Endothelial cell of umbilical vein (primary cell): ENCODE measurements around the gene GGNBP2. TPM values are rescaled to one million over a fixed set of nuclear protein-coding genes. Genes with fewer than 3 reads are reported as not detected.
A peak's percentile ranks its signal among the peaks of the same experiment; 100 is the strongest.

Experiments
- BruUV-seq: library from RNA; stranded (reverse); fragments of 400-500 nt; replicated peaks from 2 replicates; lab custom pipeline; 2021; lab: Mats Ljungman, UMichigan
- CTCF ChIA-PET: fragments of 300-600, 350-600 bp; sonication (Branson Sonifier 250); formaldehyde crosslinking; loops from one replicate; lab custom pipeline; 2021; ENCODE audit warnings: antibody characterized with exemption, inconsistent platforms; lab: Charles Lee
- POLR2A ChIA-PET: fragments of 300-600, 350-600 bp; sonication (Branson Sonifier 250); formaldehyde crosslinking; loops from one replicate; lab custom pipeline; 2021; ENCODE audit warnings: antibody characterized with exemption, inconsistent platforms; lab: Charles Lee
- DNase-seq: peaks from one replicate; pipeline ENCODE4 v3.0.0-alpha.2; 2011; ENCODE audit warnings: low read depth, low spot score
- FAIRE-seq: peaks from 2 replicates; lab custom pipeline; 2011; peaks lifted over from hg19 to GRCh38; lab: Jason Lieb, UNC
- H2AFZ ChIP-seq: 2 replicates; pipeline ENCODE4 v1.6.0; 2012; ENCODE audit warnings: low read depth, low read length, control low read depth, inconsistent platforms
- H3K27ac ChIP-seq: 2 replicates; pipeline ENCODE4 v1.5.1; 2011; ENCODE audit warnings: low read depth, mild to moderate bottlenecking, control low read depth, low read length, moderate library complexity; ENCODE audit not compliant: insufficient read depth
- H3K27me3 ChIP-seq, 2 experiments: 2 replicates each; pipeline versions ENCODE4 v1.6.0 to v1.6.1; 2011; ENCODE audit warnings: low read length in 2 of 2, mixed read lengths in 1 of 2; ENCODE audit not compliant: control insufficient read depth in 2 of 2, insufficient read depth in 2 of 2
- H3K36me3 ChIP-seq, 2 experiments: 2 replicates in 1 of 2; 3 replicates in 1 of 2; pipeline ENCODE4 v1.5.1; 2011; ENCODE audit warnings: low read length in 2 of 2, mild to moderate bottlenecking in 1 of 2, moderate library complexity in 1 of 2; ENCODE audit not compliant: control insufficient read depth in 2 of 2, insufficient read depth in 2 of 2; ENCODE audit errors: extremely low read depth in 1 of 2
- H3K4me1 ChIP-seq: 3 replicates; pipeline ENCODE4 v1.5.1; 2011; ENCODE audit warnings: mild to moderate bottlenecking, low read length; ENCODE audit not compliant: control insufficient read depth, insufficient read depth; ENCODE audit errors: extremely low read depth
- H3K4me2 ChIP-seq: 2 replicates; pipeline ENCODE4 v1.6.1; 2011; ENCODE audit warnings: low read length, control low read depth, mixed read lengths; ENCODE audit not compliant: insufficient read depth
- H3K4me3 ChIP-seq, 3 experiments: fragments of 200-600 bp in 1 of 3; sonication (generic), shearing (Covaris generic) in 1 of 3; replicated peaks in 1 of 3; 2 replicates each; pipeline ENCODE4 v1.5.1; 2011 to 2016; ENCODE audit warnings: control low read depth in 3 of 3, low read length in 3 of 3, mild to moderate bottlenecking in 2 of 3, inconsistent platforms in 1 of 3, low read depth in 1 of 3, moderate library complexity in 1 of 3; ENCODE audit not compliant: insufficient read depth in 1 of 3
- H3K79me2 ChIP-seq: 2 replicates; pipeline ENCODE4 v1.6.0; 2012; ENCODE audit warnings: low read length, inconsistent platforms; ENCODE audit not compliant: control insufficient read depth, insufficient read depth
- H3K9ac ChIP-seq: replicated peaks from 2 replicates; pipeline ENCODE3; 2011; ENCODE audit warnings: low read length, control low read depth; ENCODE audit not compliant: insufficient read depth; ENCODE audit errors: extremely low read depth
- H3K9me1 ChIP-seq: replicated peaks from 3 replicates; pipeline ENCODE4 v1.6.0; 2011; ENCODE audit warnings: mild to moderate bottlenecking, low read length; ENCODE audit not compliant: control insufficient read depth, insufficient read depth; ENCODE audit errors: extremely low read depth
- H3K9me3 ChIP-seq: replicated peaks from 2 replicates; pipeline ENCODE4 v1.5.1; 2012; ENCODE audit warnings: low read length, inconsistent platforms; ENCODE audit not compliant: control insufficient read depth, insufficient read depth
- H4K20me1 ChIP-seq: replicated peaks from 2 replicates; pipeline ENCODE3; 2011; ENCODE audit warnings: mild to moderate bottlenecking, low read length; ENCODE audit not compliant: control insufficient read depth, insufficient read depth; ENCODE audit errors: extremely low read depth
- EZH2 ChIP-seq: IDR thresholded peaks from 2 replicates; pipeline ENCODE4 v1.6.1; 2012; ENCODE audit warnings: borderline replicate concordance, low read depth, mild to moderate bottlenecking, moderate library complexity, low read length, inconsistent platforms; ENCODE audit not compliant: severe bottlenecking
- FOS ChIP-seq: IDR thresholded peaks from 2 replicates; pipeline ENCODE4 v1.6.1; 2011; ENCODE audit warnings: mild to moderate bottlenecking, low read length, moderate library complexity, borderline replicate concordance; ENCODE audit not compliant: insufficient read depth
- GATA2 ChIP-seq: IDR thresholded peaks from 2 replicates; pipeline ENCODE4 v1.7.0; 2011; ENCODE audit warnings: low read depth, mild to moderate bottlenecking, moderate library complexity, mixed read lengths, low read length; ENCODE audit not compliant: insufficient read length, insufficient read depth
- JUN ChIP-seq: IDR thresholded peaks from 2 replicates; pipeline ENCODE4 v1.6.1; 2011; ENCODE audit warnings: borderline replicate concordance, low read depth; ENCODE audit not compliant: insufficient read length, insufficient read depth
- MYC ChIP-seq: IDR thresholded peaks from one replicate; pipeline ENCODE4 v1.6.1; 2011; ENCODE audit warnings: mild to moderate bottlenecking, low read depth, low read length
- POLR2A ChIP-seq: IDR thresholded peaks from 2 replicates; pipeline ENCODE4 v1.6.1; 2012; ENCODE audit warnings: low read depth, mild to moderate bottlenecking, control low read depth, low read length
- POLR2AphosphoS5 ChIP-seq: IDR thresholded peaks from 2 replicates; pipeline ENCODE4 v1.6.1; 2012; ENCODE audit warnings: low read depth, mild to moderate bottlenecking, control low read depth, low read length, moderate library complexity; ENCODE audit not compliant: insufficient read depth
- dilution Hi-C: fragments of 300-500 bp; cut with MboI; formaldehyde crosslinking; loops from one replicate; pipeline ENCODE4 v1.15.0; 2019; ENCODE audit warnings: low sequenced_read_pairs; ENCODE audit not compliant: extremely low pct_ligation_motif_present
- intact Hi-C: fragments of 100-400 bp; cut with micrococcal nuclease; formaldehyde crosslinking; loops from one replicate; pipeline ENCODE4 v1.10.0; 2022
- polyA plus RNA-seq, 4 experiments: library from polyadenylated mRNA; depleted of rRNA in 3 of 4; stranded (reverse) in 3 of 4; unstranded in 1 of 4; fragments of >200 nt; gene quantifications; 2 replicates each; pipeline versions ENCODE4 v1.2.1 to v1.2.3, GENCODE V29; 2011 to 2012; ENCODE audit warnings: missing spikeins in 1 of 4
- total RNA-seq: library from RNA; stranded (reverse); gene quantifications from 2 replicates; pipeline ENCODE4 v1.2.3, GENCODE V29; 2021
- TF ChIP-seq, protein P1 (sequence below): IDR thresholded peaks from 2 replicates; pipeline ENCODE4 v1.6.1; 2011; ENCODE audit not compliant: insufficient read depth, insufficient read length
- TF ChIP-seq, protein P2 (sequence below), 2 donors: IDR thresholded peaks; 1 replicate in 1 of 2; 2 replicates in 1 of 2; pipeline ENCODE4 v1.5.1; 2011; ENCODE audit warnings: low read length in 2 of 2, mild to moderate bottlenecking in 2 of 2, moderate library complexity in 2 of 2, control low read depth in 1 of 2, inconsistent platforms in 1 of 2, low read depth in 1 of 2; ENCODE audit not compliant: insufficient read depth in 1 of 2; ENCODE audit errors: extremely low read depth in 1 of 2

GGNBP2 gene
- total and polyA plus RNA-seq, 2 donors (not counting 3 experiments of a cell fraction or from before 2014, with no cell fraction given) = 52.6 to 77.6 TPM

DNA sequence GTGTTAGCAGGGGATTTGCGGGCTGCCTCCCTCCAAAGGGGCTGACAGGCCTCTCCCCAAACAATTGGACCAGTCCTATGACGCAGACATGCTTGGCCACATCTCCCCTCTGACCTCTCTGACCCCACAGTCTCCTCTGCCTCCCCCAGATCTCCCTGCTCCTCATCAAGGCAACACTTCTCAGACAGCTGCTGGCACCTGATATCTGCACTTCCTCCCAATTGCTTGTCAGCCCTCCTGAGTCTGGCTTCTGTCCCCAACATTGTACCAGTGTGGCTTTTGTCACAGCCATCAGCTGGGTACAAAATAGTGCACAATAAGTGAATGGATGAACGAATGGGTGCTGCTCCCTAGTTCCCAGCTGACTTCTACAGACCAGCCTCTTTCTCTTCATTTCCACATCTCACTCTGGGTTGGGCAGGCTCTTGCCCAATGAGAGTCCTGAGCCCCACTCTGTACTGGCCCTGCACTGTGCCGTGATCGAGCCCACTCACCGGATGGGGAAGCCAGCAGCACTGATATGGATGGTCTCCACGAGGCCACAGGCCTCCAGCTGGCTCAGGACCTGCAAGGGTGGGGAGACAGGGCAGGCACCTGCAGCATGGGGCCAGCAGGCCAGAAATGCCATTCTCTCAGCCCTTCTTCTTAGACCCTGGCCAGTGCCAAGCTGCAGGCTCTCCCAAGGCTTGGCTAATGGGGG lies 41.1 kb upstream of the GGNBP2 start:
- Histone ChIP-seq H2AFZ (no peak overlapping the region), H3K4me2 (no peak overlapping the region), H3K9ac (no peak overlapping the region), H3K27me3 (no peaks in the 10 kb centered on the region), H3K79me2 (no peaks in the 10 kb centered on the region), H3K9me3 (no peaks in the 10 kb centered on the region), H4K20me1 (no peaks in the 10 kb centered on the region), H3K36me3 (peaks cover 6 to 23% of the 10 kb centered on the region in 2 experiments), H3K4me1 (no peaks in the 10 kb centered on the region), H3K4me3 (no peak overlapping the region), H3K9me1 (no peaks in the 10 kb centered on the region), H3K27ac (no peak overlapping the region)
- dilution Hi-C loops = no loop called here
- TF ChIP-seq POLR2A = no peak
- TF ChIP-seq GATA2 = no peak
- no peak for TF ChIP-seq POLR2AphosphoS5
- TF ChIP-seq JUN = no peak
- TF ChIP-seq, protein P1, sequence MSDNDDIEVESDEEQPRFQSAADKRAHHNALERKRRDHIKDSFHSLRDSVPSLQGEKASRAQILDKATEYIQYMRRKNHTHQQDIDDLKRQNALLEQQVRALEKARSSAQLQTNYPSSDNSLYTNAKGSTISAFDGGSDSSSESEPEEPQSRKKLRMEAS = no peak
- no TSS peak for BruUV-seq
- DNase-seq = no peak
- no peak for FAIRE-seq
- intact Hi-C loops = no loop called here
- CTCF ChIA-PET = no interaction called here
- POLR2A ChIA-PET = no interaction called here

DNA sequence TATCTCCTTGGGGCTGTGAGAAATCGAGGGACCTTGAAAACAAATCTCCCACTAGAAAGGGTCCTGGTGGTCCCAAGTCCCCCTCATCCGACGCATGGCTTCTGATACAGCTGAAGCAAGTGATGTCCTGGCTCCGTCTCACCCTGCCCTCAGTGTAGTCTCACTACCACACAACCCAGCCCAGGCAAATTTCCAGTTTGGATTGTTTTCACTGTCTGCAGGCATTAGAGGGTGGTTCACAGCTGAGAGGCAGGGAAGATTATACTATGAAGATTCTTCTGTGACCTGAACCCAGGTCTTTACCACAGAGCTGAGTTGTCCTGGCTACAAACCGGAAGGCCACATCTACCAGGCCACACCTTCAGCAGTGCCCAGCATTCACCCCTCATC lies 40.6 kb upstream of the GGNBP2 start:
- POLR2A ChIA-PET = no interaction called here
- H3K36me3 ChIP-seq = peaks cover 6 to 23% of the 10 kb centered on the region in 2 experiments
- CTCF ChIA-PET = no interaction called here

More for the DNA sequence above, 40.6 kb upstream of the GGNBP2 start:
- H3K9me1 ChIP-seq = no peaks in the 10 kb centered on the region
- TSS peak; percentile 22 for BruUV-seq
- H3K4me2 ChIP-seq = no peak overlapping the region
- FAIRE-seq (no peak), DNase-seq (no peak)
- intact Hi-C loops (no loop called here), dilution Hi-C loops (no loop called here)
- H3K9ac ChIP-seq = no peak overlapping the region
- H3K4me3 ChIP-seq = no peak overlapping the region
- TF ChIP-seq, protein P1 = no peak
- no peak for TF ChIP-seq EZH2
- TF ChIP-seq POLR2AphosphoS5 = no peak
- no peak for TF ChIP-seq GATA2
- TF ChIP-seq JUN = no peak
- TF ChIP-seq MYC = no peak
- no peak for TF ChIP-seq POLR2A
- no peak for TF ChIP-seq FOS
- TF ChIP-seq, protein P2, sequence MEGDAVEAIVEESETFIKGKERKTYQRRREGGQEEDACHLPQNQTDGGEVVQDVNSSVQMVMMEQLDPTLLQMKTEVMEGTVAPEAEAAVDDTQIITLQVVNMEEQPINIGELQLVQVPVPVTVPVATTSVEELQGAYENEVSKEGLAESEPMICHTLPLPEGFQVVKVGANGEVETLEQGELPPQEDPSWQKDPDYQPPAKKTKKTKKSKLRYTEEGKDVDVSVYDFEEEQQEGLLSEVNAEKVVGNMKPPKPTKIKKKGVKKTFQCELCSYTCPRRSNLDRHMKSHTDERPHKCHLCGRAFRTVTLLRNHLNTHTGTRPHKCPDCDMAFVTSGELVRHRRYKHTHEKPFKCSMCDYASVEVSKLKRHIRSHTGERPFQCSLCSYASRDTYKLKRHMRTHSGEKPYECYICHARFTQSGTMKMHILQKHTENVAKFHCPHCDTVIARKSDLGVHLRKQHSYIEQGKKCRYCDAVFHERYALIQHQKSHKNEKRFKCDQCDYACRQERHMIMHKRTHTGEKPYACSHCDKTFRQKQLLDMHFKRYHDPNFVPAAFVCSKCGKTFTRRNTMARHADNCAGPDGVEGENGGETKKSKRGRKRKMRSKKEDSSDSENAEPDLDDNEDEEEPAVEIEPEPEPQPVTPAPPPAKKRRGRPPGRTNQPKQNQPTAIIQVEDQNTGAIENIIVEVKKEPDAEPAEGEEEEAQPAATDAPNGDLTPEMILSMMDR (IDR thresholded peaks at IDR 0.05; ENCODE audit: extremely low read depth in 1 of 2, insufficient read depth in 1 of 2, low read depth in 1 of 2, low read length in 2 of 2) = no peak
- no peaks in the 10 kb centered on the region for H3K27me3 ChIP-seq
- no peaks in the 10 kb centered on the region for H3K79me2 ChIP-seq
- H3K27ac ChIP-seq = no peak overlapping the region
- H3K9me3 ChIP-seq = no peaks in the 10 kb centered on the region
- H3K4me1 ChIP-seq = no peaks in the 10 kb centered on the region
- no peak overlapping the region for H2AFZ ChIP-seq
- no peaks in the 10 kb centered on the region for H4K20me1 ChIP-seq
